Right renal pelvis (tissue), 4 donors: Measurements from ENCODE around the gene CBFA2T3. TPM values are rescaled to one million over a fixed set of nuclear protein-coding genes. Genes with fewer than 3 reads are reported as not detected.
A peak's percentile ranks its signal among the peaks of the same experiment; 100 is the strongest.

Source experiments
- DNase-seq, 4 donors: peaks; one replicate each; pipeline ENCODE4 v3.0.0-alpha.2; 2013; ENCODE audit warnings: low read depth in 4 of 4, low spot score in 3 of 4, missing footprints in 1 of 4
- polyA plus RNA-seq, 4 donors: library from polyadenylated mRNA; unstranded; fragments of 120-200 nt; gene quantifications; one replicate each; pipeline ENCODE4 v1.2.1, GENCODE V29; 2013; ENCODE audit not compliant: insufficient read length in 4 of 4

CBFA2T3 gene
- polyA plus RNA-seq, 4 donors, result 2.4 to 3.3 (median 2.8) TPM

GRCh38 chr16:88978608-88979346 lies 1.8 kb upstream of the CBFA2T3 start:
- no peak for DNase-seq

- no peak for DNase-seq
Observed at GRCh38 chr16:88977812-88978607, 1.0 kb upstream of the CBFA2T3 start.

GRCh38 chr16:88976366-88977017 lies 515 bp downstream of the CBFA2T3 start:
- no peak for DNase-seq

GRCh38 chr16:88975511-88976061 lies 1.4 kb downstream of the CBFA2T3 start:
- no peak for DNase-seq

GRCh38 chr16:88974916-88975215 lies 2.1 kb downstream of the CBFA2T3 start:
- no peak for DNase-seq

- DNase-seq, result no peak
Observed at GRCh38 chr16:88974080-88974915, 2.7 kb downstream of the CBFA2T3 start.

- DNase-seq, result no peak
Observed at GRCh38 chr16:88973415-88974050, 3.5 kb downstream of the CBFA2T3 start.

- peak in 2 of 4 donors; percentile 28 to 39 for DNase-seq
Observed at GRCh38 chr16:88973007-88973410, 4.0 kb downstream of the CBFA2T3 start.

- DNase-seq, result no peak
Observed at GRCh38 chr16:88972349-88972748, 4.7 kb downstream of the CBFA2T3 start.

- DNase-seq, result no peak
Observed at GRCh38 chr16:88971371-88972097, 5.5 kb downstream of the CBFA2T3 start.

GRCh38 chr16:88970539-88971065 lies 6.4 kb downstream of the CBFA2T3 start:
- DNase-seq, result no peak

GRCh38 chr16:88970050-88970449 lies 7.0 kb downstream of the CBFA2T3 start:
- DNase-seq, result no peak

GRCh38 chr16:88969361-88969831 lies 7.6 kb downstream of the CBFA2T3 start:
- no peak for DNase-seq

- no peak for DNase-seq
Observed at GRCh38 chr16:88968589-88969280, 8.3 kb downstream of the CBFA2T3 start.

GRCh38 chr16:88967830-88968588 lies 9.0 kb downstream of the CBFA2T3 start:
- DNase-seq, result no peak

- DNase-seq, result no peak
Observed at GRCh38 chr16:88966986-88967829, 9.8 kb downstream of the CBFA2T3 start.
